GM12873 (cell line): ENCODE data around the gene ZNF394.

Experiments used
- TF ChIP-seq, protein P1 (sequence below): IDR thresholded peaks from 2 replicates; pipeline ENCODE4 v1.5.1; 2012; ENCODE audit warnings: low read depth, mild to moderate bottlenecking, moderate library complexity, low read length, control low read depth; ENCODE audit not compliant: insufficient read depth; ENCODE audit errors: missing control alignments

The ZNF394 gene

DNA sequence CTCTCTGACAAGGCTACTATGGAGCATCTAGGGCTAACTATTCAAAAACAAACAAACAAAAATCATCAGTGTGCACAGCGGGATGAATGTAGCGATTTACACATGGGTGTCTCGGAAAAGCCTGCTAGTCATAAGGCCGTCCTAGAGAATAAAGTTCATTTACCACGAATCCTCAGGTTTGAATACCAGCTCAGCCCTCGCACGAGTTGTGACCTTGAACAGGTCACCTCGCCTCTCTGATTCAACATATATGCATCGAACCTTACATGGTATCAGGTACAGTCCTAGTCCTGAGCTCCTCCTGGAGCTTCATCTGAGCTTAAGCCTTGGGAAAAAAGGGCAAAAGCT is 34.7 kb downstream of the ZNF394 start:
- TF ChIP-seq, protein P1, sequence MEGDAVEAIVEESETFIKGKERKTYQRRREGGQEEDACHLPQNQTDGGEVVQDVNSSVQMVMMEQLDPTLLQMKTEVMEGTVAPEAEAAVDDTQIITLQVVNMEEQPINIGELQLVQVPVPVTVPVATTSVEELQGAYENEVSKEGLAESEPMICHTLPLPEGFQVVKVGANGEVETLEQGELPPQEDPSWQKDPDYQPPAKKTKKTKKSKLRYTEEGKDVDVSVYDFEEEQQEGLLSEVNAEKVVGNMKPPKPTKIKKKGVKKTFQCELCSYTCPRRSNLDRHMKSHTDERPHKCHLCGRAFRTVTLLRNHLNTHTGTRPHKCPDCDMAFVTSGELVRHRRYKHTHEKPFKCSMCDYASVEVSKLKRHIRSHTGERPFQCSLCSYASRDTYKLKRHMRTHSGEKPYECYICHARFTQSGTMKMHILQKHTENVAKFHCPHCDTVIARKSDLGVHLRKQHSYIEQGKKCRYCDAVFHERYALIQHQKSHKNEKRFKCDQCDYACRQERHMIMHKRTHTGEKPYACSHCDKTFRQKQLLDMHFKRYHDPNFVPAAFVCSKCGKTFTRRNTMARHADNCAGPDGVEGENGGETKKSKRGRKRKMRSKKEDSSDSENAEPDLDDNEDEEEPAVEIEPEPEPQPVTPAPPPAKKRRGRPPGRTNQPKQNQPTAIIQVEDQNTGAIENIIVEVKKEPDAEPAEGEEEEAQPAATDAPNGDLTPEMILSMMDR: no peak

DNA sequence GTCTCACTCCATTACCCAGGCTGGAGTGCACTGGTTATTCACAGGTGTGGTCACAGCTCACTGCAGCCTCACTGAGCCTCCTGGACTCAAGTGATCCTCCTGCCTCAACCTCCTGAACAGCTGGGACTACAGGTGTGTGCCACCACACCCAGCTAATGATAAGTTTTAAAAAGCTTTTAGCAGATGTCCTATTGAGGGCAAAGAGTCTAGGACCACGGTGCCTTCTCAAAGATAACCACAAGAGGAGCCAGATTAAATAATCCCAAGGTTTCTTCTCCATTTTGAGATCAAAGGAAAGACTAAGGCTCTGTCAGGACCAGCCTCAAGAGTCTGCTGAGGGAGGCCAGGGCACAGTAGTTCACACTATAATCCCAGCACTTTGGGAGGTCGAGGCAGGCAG is 38.9 kb downstream of the ZNF394 start:
- TF ChIP-seq, protein P1: no peak

DNA sequence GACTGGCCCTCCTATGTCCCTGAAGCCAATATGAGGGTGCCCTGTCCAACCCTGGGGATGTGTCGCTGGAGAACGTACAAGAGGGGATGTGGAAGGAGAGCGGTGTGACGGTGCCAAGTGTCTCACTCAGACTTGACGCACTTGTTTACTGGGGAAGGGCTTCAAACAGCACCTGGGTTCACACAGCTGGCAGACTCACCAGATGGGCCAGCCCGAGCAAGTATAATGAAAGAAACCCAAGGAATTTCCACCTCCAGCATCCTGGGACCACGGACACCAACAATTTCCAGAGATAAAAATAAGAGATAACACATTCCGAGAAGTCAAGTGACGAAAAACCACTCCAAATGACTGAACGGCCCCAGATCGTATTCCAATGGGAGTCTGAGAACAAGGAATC is 39.4 kb downstream of the ZNF394 start:
- TF ChIP-seq, protein P1: no peak

DNA sequence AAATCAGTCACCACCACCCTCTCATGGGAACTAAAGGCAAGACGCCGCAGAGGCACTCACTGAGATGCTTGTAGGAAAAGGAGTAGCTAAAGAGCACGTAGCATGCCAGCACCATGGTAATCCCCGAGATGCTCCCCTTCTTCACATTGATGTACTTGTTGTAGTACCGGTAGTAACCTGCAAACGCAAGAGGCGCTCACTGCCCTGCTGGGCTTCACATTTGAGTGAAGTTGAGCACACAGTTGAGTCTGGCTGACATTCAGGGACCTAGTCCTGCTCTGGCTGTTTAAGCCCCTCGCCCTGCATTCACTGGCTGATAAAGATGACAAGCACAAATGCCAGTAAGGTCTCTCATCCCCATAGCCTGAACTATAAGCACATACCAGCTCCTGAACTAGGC is 41.0 kb downstream of the ZNF394 start:
- TF ChIP-seq, protein P1: peak; percentile 68

DNA sequence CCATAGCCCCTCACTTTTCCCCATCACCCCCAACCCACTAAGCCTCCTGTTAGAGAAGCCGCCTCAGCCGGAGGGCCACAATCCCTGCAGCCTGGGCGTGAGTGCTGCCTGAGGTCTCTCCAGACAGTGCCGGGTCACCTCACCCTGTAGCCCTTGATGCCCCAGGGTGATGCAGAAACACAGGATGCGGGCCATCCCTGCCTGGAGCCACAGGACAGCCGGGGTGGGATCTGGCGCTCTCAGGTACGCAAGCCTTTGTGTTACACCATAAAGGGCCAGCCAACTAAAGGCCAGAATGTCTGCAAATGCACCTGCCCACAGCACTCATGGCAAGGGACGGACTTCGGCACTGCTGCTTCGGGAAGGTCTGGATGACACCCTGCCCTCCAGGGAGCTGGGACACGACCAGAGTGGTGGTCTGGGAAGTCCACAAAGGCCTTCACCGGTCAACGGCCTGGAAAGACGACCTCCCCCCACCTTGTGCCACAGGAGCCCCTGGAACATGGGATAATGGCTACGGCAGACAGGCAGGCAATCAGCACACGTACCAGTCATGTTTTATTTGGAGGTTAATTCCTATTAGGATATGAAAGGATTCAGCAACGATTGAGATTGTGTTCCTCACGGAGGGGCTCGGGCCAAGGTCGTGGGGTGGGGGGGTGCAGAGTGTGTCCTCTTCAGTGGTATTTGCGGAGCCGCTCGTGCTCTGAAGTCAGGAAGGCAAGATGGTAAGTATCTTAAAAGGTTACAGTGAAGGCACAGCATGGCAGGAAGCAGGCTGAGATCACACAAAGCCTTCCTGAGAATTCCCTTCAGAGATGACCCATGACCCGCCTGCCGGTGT is 42.2 kb downstream of the ZNF394 start:
- TF ChIP-seq, protein P1: no peak

DNA sequence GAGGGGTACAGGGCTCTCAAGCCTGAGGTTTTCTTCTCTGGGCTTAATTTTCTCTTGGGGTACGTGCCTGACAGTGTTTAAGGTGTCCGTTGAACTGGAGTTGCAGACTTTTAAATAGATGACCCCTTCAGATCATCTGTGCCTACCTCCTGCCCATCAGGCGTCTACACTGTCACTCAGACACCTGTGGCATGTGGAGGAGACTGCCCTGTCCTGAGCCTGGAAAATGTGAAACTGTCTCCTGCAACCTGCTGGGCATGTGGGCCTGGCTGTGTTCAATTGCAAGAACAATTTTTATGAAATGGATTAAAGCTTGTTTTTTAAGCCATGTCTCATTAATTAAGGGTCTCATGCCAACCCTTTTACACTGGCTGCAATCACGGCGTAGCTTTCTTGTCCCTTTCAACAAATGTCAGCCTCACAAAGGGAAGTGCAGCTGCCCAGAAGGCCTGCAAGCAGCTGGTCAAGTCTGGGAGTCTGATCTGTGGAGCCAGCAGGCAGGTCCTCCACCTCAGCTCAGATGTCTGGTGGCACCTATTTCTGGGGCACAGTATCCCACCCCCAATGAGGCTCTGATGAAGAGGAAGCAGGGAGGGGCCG is 42.9 kb downstream of the ZNF394 start:
- TF ChIP-seq, protein P1: no peak

DNA sequence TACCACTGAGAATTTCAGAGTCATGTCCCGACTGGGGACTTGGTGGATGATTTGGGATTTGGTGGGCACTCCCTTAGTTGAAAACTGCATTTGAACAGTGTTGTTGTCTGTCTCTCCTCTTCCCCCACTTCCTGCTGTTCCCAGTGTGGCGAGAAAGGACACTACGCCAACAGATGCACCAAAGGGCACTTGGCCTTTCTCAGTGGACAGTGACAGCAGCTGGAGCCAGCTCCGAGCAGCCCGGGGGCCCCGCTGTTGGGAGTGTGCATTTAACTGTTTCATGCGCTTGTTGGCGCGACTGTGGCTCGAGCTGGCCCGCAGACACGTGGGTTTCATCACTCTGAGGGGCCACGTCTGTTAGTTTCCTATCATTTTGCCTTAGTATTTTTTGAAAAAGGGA is 43.8 kb downstream of the ZNF394 start:
- TF ChIP-seq, protein P1: no peak
